Gastrocnemius medialis (tissue), 4 donors: Measurements from ENCODE around the gene APLP2. TPM values are rescaled to one million over a fixed set of nuclear protein-coding genes. Genes with fewer than 3 reads are reported as not detected.
"Not testable (repeated sequence)": the region's sequence is repeated elsewhere in the genome, so short reads cannot be mapped to it uniquely, and the experiment has no call there.

Experiments
- ATAC-seq, 2 donors: fragments of 150-250 bp; one replicate each; pipeline ENCODE4 v1.9.1; 2016
- DNase-seq, 2 donors: peaks; one replicate each; pipeline ENCODE4 v3.0.0-alpha.2; 2019
- H3K27ac ChIP-seq, 4 donors: fragments of 200-600 bp; sonication (generic); 1 replicate in 1 of 4; 2 replicates in 3 of 4; pipeline ENCODE4 v1.5.1; 2016 to 2018; ENCODE audit warnings: mild to moderate bottlenecking in 2 of 4, moderate library complexity in 1 of 4
- H3K27me3 ChIP-seq, 3 donors: fragments of 200-600 bp; sonication (generic) in 2 of 3; 1 replicate in 1 of 3; 2 replicates in 2 of 3; pipeline versions ENCODE4 v1.5.1 to v1.6.0; 2016 to 2019; ENCODE audit warnings: mild to moderate bottlenecking in 1 of 3, moderate library complexity in 1 of 3
- H3K36me3 ChIP-seq, 2 donors: fragments of 200-600 bp; sonication (generic) in 1 of 2; one replicate each; pipeline ENCODE4 v1.5.1; 2017 to 2018
- H3K4me1 ChIP-seq, 2 donors: fragments of 200-600 bp; sonication (generic) in 1 of 2; one replicate each; pipeline ENCODE4 v1.5.1; 2016 to 2017; ENCODE audit warnings: mild to moderate bottlenecking in 2 of 2
- H3K4me3 ChIP-seq, 4 donors: fragments of 200-600 bp; sonication (generic) in 3 of 4; 1 replicate in 1 of 4; 2 replicates in 3 of 4; pipeline ENCODE4 v1.5.1; 2016 to 2019; ENCODE audit warnings: mild to moderate bottlenecking in 2 of 4
- H3K9me3 ChIP-seq, 3 donors: fragments of 200-600 bp; sonication (generic) in 2 of 3; 1 replicate in 1 of 3; 2 replicates in 2 of 3; pipeline ENCODE4 v1.5.1; 2016 to 2019
- CTCF ChIP-seq, 5 experiments: fragments of 450-650 bp in 3 of 5; fragments of 200-600 bp in 2 of 5; sonication (generic) in 2 of 5; IDR thresholded peaks in 4 of 5; conservative IDR thresholded peaks in 1 of 5; 1 replicate in 4 of 5; 2 replicates in 1 of 5; pipeline ENCODE4 v1.5.1; 2016 to 2019; ENCODE audit warnings: antibody characterized with exemption in 5 of 5, mild to moderate bottlenecking in 3 of 5, moderate library complexity in 3 of 5
- POLR2A ChIP-seq, 2 donors: fragments of 450-650 bp; IDR thresholded peaks; one replicate each; pipeline ENCODE4 v1.6.1; 2017; ENCODE audit warnings: antibody characterized with exemption in 2 of 2, mild to moderate bottlenecking in 2 of 2, moderate library complexity in 2 of 2
- in situ Hi-C, 4 donors: fragments of 200-750 bp; cut with MboI; loops; one replicate each; pipeline versions ENCODE4 v1.15.0 to v1.8.0; 2017; ENCODE audit warnings: low sequenced_read_pairs in 4 of 4
- intact Hi-C: fragments of 100-400 bp; cut with DNase I; formaldehyde crosslinking; loops from one replicate; pipeline ENCODE4 v1.15.1; 2023; ENCODE audit warnings: low total_unique reads
- total RNA-seq, 4 donors: library from RNA; depleted of rRNA; stranded (reverse); fragments of >200 nt; gene quantifications; one replicate each; pipeline versions ENCODE4 v1.1.0 to v1.2.3, GENCODE V29; 2016

The APLP2 gene
- total RNA-seq, 4 donors from 2014 or later: 80.4 to 110 (median 82.1) TPM

GRCh38 chr11:130101661-130102060 is 32.0 kb downstream of the APLP2 start:
- H3K27me3 ChIP-seq: no peaks in the 10 kb centered on the region
- ATAC-seq (no peak), DNase-seq (no peak)
- in situ Hi-C loops: no loop called here
- H3K4me1 ChIP-seq: peaks cover 26 to 30% of the 10 kb centered on the region in 2 donors
- H3K27ac ChIP-seq: no peak overlapping the region
- H3K36me3 ChIP-seq: no peaks in the 10 kb centered on the region
- H3K9me3 ChIP-seq: no peaks in the 10 kb centered on the region
- no peak for TF ChIP-seq CTCF (IDR thresholded peaks at IDR 0.05 in 4 of 5, conservative IDR thresholded peaks at IDR 0.05 in 1 of 5)
- TF ChIP-seq POLR2A (IDR thresholded peaks at IDR 0.05): no peak
- H3K4me3 ChIP-seq: no peak overlapping the region
- intact Hi-C loops: no loop called here

- no peaks in the 10 kb centered on the region for H3K9me3 ChIP-seq
- no peak overlapping the region for H3K4me3 ChIP-seq
- H3K27me3 ChIP-seq: no peaks in the 10 kb centered on the region
- no peak for DNase-seq
- intact Hi-C loops (no loop called here), in situ Hi-C loops (no loop called here)
- ATAC-seq: peak in 1 of 2 donors; percentile 50
- no peaks in the 10 kb centered on the region for H3K36me3 ChIP-seq
- TF ChIP-seq CTCF (IDR thresholded peaks at IDR 0.05 in 4 of 5, conservative IDR thresholded peaks at IDR 0.05 in 1 of 5): no peak
- no peak for TF ChIP-seq POLR2A (IDR thresholded peaks at IDR 0.05)
- H3K27ac ChIP-seq: peak overlapping the region in 1 of 4 donors; percentile 2
- peaks cover 26 to 28% of the 10 kb centered on the region in 2 donors for H3K4me1 ChIP-seq
Observed at GRCh38 chr11:130102301-130103249, 32.9 kb downstream of the APLP2 start.

GRCh38 chr11:130103296-130103814 is 33.7 kb downstream of the APLP2 start:
- no peaks in the 10 kb centered on the region for H3K36me3 ChIP-seq
- no peaks in the 10 kb centered on the region for H3K9me3 ChIP-seq
- H3K27me3 ChIP-seq: no peaks in the 10 kb centered on the region
- peaks cover 25 to 28% of the 10 kb centered on the region in 2 donors for H3K4me1 ChIP-seq
- ATAC-seq: peak in 1 of 2 donors; percentile 19
- in situ Hi-C loops: no loop called here
- DNase-seq: no peak
- H3K27ac ChIP-seq: peak overlapping the region in 1 of 4 donors; percentile 2
- H3K4me3 ChIP-seq: no peak overlapping the region
- TF ChIP-seq CTCF (IDR thresholded peaks at IDR 0.05 in 4 of 5, conservative IDR thresholded peaks at IDR 0.05 in 1 of 5) (no peak), POLR2A (IDR thresholded peaks at IDR 0.05) (no peak)
- intact Hi-C loops: no loop called here

- intact Hi-C loops: no loop called here
- no peak for TF ChIP-seq POLR2A (IDR thresholded peaks at IDR 0.05)
- no peak for TF ChIP-seq CTCF (IDR thresholded peaks at IDR 0.05 in 4 of 5, conservative IDR thresholded peaks at IDR 0.05 in 1 of 5)
- no peak overlapping the region for H3K4me3 ChIP-seq
- DNase-seq (no peak), ATAC-seq (no peak)
- peaks cover 15 to 18% of the 10 kb centered on the region in 2 donors for H3K4me1 ChIP-seq
- H3K36me3 ChIP-seq: peaks cover 0 to 14% of the 10 kb centered on the region in 2 donors
- in situ Hi-C loops: no loop called here
- H3K27me3 ChIP-seq: no peaks in the 10 kb centered on the region
- H3K27ac ChIP-seq: no peak overlapping the region
- H3K9me3 ChIP-seq: no peaks in the 10 kb centered on the region
Observed at GRCh38 chr11:130106381-130106780, 36.7 kb downstream of the APLP2 start.

- H3K4me3 ChIP-seq, in situ Hi-C loops, DNase-seq, ATAC-seq, H3K27ac ChIP-seq, H3K9me3 ChIP-seq, H3K4me1 ChIP-seq, intact Hi-C loops, H3K27me3 ChIP-seq: not testable (repeated sequence)
- H3K36me3 ChIP-seq: peaks cover 0 to 27% of the 10 kb centered on the region in 2 donors
Observed at GRCh38 chr11:130108671-130109070, 39.0 kb downstream of the APLP2 start.
